Measurements from ENCODE around the gene NAA50. TPM values are rescaled to one million over a fixed set of nuclear protein-coding genes. Genes with fewer than 3 reads are reported as not detected.

Gene NAA50
- total RNA-seq, 1 experiment from 2014 or later, result 284 TPM

DNA sequence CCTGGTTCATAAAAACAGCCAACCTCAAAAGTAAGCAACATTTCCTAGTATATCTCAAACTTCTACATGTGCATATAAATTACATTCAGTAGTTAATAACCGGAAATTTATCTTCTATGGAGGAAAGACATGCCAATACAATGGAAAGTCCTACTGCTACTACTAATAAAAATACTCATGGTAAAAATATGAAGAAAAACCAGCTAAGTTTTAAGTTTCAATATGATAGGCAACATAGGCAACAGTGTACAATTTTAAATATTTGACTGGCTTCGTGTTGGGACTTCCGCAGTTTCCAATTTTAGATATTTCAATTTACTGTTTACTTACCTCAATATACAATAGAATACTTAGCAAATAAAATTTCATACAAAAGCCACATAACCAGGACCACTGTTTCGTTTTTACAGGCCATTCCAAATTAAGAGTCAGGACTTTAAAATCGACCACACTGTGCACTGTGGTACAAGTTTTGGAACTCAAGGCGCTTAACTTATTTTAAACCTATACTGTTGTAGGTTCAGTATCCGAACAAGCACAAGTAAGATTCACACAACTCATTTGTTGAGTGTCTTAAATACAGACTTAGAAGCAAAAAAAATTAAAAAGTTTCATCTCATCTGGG lies 2.9 kb downstream of the NAA50 start:
- DNase-seq (ENCODE audit: low read depth), result no peak

DNA sequence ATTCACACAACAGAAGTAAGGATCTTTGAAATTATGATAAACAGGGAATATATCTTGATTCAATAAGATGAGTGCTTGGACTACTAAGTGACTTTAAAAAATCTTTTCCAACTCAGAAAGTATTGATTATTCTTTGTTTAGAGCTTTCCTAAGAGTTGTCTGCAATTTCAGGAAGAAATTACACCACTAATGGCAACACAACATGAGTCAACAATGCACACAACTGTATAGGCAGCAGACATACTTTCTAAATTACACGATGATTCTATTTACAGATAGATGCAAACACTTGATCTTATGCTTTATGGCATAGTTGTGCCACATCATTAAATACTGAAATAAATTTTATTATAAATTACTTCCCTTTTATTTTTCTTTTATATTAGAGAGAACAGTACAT lies 4.4 kb downstream of the NAA50 start:
- DNase-seq (ENCODE audit: low read depth), result no peak

DNA sequence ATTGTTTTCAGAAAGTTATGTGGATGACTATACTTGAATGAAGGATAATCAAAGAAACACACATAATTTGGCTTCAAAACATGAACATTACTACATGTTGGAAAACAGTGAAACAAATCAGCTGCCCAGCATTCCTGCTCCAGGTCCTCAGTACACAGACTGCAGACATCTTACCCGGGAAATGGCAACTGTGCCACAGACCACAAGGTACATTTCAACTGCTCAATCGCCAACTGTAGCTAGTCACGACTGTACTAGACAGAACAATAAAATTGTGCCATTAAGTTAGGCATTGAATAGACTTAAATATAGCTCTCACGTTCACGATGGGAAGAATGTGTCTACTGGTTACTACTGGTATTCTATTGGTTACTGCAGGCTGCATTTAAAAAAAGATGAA lies 5.0 kb downstream of the NAA50 start:
- no peak for DNase-seq (ENCODE audit: low read depth)

DNA sequence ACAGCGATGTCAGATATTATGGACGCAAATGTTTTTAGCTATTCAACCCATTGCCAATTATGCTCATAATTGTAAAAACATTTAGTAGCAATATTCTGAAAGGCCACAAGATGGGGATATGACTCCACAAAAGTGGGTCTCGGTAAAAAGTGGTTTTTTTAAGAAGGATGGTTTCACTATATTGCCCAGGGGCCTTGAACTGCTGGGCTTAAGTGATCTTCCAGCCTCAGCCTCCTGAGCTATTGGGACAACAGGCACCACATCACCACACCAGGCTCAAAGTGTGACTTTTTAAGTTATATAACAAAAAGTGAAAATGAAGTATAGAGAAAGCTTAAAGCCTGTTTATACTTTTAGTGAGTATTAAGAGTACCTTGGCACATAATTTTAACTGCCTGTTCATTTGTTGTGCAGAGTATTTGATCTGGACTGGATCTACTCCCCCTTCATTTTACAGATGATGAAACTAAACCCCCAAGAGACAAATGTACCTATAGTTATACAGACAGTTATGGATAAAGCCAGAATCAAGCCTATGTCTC lies 9.4 kb downstream of the NAA50 start:
- DNase-seq (ENCODE audit: low read depth), result peak; percentile 37

DNA sequence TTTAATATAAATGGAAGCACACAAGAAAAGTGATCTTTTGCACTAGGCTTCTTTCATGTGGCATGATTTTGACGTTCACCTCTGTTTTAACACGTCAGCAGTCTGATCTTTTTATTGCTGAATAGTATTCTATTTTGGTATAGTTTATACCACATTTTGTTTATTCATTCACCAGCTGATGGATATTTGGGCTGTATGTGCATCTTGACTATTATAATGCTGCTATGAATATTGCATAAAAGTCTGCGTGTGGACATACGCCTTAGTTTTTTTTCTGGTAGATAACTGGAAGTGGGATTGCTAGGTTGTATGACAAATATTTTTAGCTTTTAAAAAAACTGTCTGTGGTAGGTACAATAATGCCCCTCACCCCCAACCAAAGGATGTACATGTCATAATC lies 14.4 kb downstream of the NAA50 start:
- no peak for DNase-seq (ENCODE audit: low read depth)

DNA sequence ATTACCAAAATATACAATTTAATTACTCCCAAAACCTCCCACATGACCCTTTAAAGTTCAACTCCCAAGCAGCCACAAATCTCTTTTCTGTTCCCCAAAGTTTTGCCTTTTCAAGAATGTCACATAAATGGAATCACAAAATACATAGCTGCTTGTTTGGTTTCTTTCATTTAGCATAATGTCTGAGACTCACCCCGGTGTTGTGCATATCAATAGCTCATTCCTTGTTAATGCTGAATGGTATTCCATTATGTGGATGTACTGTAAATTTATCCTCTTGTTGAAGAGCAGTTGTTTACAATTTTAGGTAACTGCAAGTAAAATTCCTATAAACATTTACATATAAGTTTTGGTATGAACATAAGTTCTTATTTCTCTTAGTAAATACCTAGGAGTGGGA lies 15.5 kb downstream of the NAA50 start:
- DNase-seq (ENCODE audit: low read depth), result no peak

DNA sequence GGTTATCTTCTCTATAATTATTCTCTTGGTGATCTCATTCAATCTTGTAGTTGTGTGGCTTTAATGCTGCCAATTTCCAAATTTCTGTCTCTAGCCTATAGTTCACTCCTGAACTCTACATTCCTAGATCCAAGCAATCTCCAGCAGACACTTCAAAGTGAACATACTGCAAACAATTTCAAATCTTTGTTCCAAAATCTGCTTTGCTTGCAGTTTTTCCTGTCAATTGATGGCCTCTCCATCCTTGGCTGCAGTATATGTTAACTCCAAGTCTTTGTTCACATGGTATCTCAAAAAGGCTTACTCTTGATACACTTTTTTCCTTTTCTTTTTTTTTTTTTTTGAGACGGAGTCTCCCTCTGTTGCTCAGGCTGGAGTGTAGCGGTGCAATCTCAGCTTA lies 17.4 kb downstream of the NAA50 start:
- no peak for DNase-seq (ENCODE audit: low read depth)

DNA sequence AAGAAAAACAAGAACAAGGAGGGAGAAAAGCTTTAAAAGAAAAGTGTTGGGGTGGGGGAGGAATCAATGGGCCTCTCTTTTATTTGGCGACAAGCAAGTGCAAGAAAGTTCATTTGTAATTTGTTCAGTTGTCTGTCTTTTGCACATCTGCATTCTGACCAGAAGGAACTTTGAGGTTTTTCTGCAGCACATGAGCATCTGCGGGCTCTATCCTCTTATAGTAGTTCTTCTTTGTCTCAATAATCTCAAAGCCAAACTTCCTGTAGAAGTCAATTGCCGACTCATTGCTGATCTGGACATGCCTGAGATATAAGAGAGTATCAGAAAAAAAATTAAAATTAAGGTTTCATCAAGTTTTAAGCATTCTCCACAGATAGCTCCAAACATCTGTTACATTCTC lies 24.4 kb downstream of the NAA50 start:
- DNase-seq (ENCODE audit: low read depth), result no peak

DNA sequence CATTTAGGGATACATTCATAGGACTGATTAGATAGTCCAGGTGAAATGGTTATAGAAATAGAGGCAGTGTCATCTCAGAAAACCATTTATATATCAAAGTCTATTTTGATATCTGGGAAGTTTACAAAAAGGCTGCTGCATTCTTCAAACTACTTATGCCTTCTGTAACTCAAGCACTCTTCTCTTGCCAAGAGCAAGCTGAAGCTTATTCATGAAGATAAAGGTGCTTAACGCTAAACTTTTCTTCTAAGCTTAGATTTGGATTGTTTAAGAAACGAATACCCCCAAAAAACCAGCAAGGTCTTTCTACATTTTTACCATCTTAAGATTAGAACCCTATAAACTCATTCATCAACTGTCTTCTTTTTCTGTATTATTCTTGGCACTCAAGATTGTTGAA lies 26.3 kb downstream of the NAA50 start:
- DNase-seq (ENCODE audit: low read depth), result no peak

DNA sequence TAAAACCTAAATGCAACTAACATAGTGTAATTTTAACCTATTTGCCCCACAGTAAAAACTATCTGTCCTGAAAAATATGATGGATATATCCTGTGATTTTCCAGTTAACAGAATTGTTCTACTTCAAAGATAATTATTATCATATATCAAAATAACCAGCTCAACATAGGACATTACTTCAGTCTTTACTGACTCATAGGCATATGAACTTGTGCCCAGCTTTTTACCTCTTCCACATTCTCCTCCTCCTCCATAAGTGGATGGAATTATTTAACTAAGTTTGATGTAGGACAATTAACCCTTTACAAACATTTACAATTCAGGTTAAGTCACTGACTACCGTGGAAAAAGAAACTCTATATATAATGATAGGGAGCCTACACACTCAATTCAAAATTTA lies 26.8 kb downstream of the NAA50 start:
- no peak for DNase-seq (ENCODE audit: low read depth)

DNA sequence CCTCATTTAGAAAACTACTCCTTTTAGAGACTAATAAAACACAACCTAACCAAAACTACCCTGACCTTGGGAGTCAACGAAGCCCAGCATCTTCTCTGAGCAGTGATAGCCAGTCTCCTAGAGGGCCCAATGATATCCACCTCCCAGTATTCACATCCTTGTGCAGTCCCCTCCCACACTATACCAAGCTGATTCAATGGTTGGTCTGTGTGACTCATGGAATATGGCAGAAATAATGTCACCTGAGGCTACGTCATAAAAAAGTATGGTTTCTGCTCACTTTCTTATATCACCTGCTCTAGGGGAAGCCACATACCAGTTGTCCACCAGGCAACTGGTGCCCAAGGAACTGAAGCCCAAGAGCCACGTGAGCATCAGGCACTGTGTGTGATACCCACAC lies 28.2 kb downstream of the NAA50 start:
- DNase-seq (ENCODE audit: low read depth), result no peak

DNA sequence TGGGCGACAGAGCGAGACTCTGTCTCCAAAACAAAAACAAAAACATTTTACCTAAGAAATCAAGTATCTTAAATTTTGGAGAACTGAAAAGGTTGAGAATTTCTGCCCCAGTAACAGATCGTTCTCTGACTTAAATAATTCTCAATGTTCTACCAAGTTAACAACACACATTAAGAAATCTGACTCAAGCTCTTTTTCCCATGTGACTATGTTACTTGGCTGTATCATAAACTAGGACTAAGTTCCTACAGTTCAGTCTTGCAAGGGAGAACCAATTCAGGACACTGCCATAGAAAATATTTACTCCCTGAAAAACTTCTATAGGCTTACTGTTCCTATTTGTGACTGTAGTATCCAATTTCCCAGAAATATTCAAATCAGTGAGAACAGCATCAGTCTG lies 28.7 kb downstream of the NAA50 start:
- no peak for DNase-seq (ENCODE audit: low read depth)

DNA sequence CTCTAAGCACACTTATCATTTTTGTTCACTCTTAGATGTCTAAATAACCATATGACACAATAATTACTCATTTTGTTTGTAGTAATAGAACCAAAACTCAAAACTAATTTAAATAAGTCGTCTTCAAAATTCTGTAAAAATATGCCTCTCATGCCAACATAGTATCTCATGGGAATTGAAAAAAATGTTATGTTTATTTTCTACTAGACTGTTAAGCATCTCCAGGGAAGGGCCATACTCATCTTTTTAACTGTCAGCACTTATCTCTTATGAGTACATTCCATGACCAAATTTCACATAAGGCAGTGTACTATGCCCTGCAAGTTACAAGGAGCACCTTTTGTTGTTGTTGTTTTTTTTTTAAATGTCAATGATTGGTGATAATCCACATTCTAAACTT lies 31.3 kb downstream of the NAA50 start:
- no peak for DNase-seq (ENCODE audit: low read depth)

DNA sequence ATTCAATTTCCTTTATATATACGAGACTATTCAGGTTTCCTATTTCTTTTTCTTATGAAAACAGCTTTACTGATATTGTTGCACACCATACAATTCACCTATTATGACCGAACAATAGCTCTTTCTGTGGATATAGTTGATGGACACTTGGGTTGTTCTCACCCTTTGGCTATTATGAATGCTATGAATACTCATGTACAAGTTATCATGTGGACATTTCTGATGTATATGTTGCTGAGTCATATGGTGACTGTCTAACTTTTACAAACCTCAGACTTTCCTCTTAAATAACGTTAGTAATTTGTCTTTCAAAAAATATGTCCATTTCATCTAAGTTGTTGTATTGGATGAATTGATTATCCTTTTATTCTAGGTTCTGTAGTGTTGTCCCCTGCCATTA lies 33.9 kb downstream of the NAA50 start:
- DNase-seq (ENCODE audit: low read depth), result no peak

DNA sequence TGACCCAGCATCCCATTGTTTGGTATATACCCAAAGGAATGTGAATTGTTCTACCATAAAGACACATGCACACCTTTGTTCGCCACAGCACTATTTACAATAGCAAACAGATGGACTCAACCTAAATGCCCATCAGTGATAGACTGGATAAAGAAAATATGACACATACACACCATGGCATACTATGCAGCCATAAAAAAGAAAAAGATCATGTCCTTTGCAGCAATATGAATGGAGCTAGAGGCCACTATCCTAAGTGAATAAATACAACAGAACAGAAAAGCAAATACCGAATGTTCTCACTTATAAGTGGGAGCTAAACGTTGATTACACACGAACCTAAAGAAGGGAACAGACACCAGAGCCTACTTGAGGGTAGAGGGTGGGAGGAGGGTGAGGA lies 38.2 kb downstream of the NAA50 start:
- no peak for DNase-seq (ENCODE audit: low read depth)

DNA sequence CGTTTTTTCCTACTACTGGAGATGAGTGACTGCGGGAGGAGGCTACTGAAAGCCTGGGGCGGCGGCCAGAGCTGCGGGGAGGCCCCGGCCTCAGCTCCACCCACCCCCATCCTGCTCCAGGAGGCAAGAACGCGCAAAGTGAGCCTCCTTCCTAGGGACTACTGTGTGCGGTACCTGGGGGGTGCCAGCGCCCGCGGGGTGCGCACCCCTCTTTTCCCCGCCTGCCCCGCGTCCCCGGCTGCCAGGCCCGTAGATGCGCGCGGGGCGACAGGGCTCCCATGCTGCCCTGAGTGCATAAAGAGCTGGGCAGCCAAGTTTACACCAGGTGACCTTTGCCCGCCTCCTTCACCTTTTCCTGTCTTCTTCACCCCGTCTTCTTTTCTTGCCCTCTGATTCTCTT lies 47.1 kb downstream of the NAA50 start:
- DNase-seq (ENCODE audit: low read depth), result no peak

DNA sequence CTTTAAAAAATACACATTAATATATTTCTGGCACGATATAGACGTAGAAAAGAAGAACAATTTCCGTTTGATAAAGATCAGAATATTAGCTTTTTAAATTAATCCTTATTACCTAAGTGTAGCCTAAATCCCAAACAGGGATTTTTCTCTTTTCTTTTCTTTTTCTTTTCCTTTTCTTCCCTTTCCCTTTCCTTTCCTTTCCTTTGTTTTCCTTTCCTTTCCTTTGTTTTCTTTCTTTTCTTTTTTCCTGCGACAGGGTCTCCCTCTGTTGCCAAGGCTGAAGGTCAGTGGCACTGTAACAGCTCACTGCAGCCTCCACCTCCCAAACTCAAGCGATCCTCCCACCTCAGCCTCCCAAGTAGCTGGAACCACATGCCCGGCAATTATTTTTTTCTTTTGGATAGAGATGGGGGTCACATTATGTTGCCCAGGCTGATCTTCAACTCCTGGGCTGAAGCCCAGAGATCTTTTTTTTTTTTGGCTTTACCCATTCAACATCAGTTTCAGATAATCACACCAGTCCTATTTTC lies 47.8 kb downstream of the NAA50 start:
- DNase-seq (ENCODE audit: low read depth), result no peak

DNA sequence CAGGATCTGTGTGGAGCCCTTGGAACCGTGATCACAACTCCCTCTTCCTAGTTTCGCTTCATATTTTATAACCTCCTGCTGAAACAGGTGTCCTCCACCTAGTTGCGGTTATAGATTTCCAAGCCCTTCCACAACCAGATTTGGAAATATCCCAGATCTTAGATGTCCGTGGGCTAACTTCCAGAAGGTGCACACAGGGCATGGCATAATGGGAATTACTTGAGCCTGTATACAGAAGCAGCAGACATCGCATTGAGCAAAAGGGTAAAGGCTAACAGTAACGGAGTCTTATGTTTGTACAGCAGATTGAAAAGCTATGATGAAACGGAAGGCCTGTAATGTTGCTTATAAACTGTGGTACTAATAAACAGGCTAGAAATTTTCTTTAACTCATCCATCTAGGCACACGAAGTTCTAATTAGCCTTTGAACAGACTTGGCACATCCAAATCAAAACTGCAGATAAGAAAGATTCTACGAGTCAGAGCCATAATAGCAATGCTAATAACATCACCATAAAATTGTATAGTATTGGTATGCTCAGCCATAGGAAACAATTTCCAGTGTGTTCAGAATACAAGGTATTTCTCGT lies 48.5 kb downstream of the NAA50 start:
- no peak for DNase-seq (ENCODE audit: low read depth)

DNA sequence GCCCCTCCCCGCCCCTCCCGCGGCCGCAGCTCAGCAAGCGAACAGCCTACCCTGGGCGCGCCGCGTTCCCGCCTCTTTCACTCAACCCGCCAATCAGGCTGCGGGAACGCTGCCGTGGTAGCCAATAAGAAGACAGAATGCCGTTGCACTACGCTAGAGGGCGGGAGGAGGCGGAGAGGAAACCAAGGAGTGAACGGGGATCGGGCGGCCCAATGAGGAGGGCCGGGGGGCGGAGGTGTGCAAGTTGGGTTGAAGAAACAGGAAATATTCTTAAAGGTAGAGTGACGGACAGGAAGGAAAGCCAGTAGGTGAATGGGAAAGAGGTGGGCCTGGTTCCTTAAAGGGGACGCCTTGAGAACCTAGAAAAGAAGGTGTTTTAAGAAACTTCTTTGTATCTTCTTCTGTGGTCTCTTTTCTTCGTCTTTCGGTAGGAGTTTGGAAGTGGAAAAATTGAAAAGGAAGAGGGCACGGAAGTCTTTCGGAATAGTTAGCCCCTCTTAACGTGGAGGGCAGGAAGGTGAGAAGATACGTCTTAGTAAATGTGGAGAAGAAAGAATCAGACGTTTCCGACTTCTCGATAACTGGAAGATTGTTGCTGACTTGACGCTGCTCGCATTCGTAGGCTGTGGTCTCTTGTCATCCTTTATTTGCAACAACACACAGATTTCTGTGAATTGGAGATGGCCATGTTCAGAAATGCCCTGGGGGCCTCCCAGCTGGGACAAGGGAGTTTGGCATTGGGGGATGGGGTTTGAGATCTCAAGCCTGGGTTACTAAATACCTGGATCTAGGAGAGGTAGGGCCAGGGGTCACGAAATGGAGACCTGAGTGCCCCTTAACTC lies 49.2 kb downstream of the NAA50 start:
- DNase-seq (ENCODE audit: low read depth), result peak; percentile 100

DNA sequence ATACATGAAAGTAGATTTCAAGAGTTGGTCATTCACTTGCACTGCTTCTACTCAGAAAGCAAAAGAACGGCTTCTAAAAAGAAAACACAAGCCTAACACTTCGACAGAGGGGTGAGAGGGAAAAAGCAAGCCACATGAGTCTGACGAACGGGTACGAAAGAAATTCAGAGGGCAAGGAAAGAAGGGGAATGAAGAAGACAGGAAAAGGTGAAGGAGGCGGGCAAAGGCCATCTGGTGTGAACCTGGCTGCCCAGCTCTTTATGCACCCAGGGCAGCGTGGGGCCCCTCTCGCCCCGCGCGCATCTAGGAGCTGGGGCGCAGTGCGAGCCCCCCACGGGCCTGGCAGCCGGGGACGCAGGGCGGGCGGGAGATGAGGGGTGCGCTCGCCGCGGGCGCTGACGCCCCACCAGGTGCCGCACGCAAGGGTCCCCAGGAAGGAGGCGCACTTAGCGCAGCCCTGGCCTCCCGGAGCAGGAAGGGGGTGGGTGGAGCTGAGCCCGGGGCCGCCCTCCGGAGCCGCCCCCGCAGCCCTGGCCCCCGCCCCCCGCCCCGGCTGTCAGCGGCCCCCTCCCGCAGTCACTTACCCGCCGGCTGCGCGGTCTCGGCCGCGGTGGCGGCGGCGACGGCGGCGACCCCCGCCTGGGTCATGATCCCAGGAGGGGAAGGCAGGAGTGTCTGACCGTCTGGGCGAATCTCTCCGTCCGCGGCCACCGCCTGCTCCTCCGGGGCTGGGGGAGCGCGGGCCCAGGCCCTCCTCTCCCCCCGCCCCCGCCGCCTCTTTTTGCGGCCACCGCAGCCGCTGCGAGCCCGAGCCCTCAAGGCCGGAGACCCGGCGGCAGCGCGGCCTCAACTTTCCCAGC lies 50.0 kb downstream of the NAA50 start, which contains the start of gene USF3:
Gene USF3, minus strand, starts transcription at position 857 of the 860 bp plus-strand sequence. CDS start 21,764 bp downstream, outside the sequence.
- peak; percentile 85 for DNase-seq (ENCODE audit: low read depth)

DNA sequence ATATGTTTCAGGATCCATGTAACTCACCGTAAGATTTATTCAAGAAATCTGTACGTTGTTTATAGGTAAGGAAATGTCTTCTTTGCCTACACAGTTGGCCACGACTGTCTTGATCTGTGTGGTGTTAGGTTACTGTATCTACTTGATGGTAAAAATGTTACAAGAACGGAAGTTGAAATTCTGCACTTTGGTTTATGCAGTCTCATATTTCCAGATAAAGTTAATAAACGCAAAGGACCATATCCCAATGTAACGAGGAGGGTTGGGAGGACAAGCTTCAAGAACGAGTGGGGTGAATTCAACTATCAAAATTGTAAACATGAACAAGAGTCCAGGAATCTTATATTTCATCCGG lies 50.6 kb downstream of the NAA50 start:
- DNase-seq (ENCODE audit: low read depth), result no peak

DNA sequence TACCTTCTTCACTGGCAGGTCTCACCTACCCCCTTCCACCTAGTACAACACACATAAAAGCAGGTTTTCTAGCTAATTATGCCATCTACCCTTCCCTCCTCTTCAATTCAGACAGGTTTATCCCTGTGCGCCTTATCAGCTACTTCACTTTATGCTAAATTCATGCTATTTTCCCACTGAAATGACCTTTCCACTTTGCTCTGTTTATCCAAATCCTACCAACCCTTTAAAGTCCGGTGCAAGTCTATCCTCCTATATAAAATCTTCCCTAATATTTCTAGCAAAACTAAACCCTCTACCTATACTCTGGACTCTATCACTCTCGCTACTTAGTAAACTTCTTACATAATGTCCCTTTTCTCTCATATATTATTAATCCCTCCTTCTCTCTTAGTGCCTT lies 55.6 kb downstream of the NAA50 start:
- no peak for DNase-seq (ENCODE audit: low read depth)

All from Daoy (cell line).